H1 (cell line): ENCODE measurements around the gene RGS21.

ENCODE experiments used
- EZH2 ChIP-seq: fragments of 200-600 bp; sonication (generic); IDR thresholded peaks from 2 replicates; pipeline ENCODE4 v1.7.1; 2012; ENCODE audit warnings: low read depth, mild to moderate bottlenecking, moderate library complexity, low read length, inconsistent platforms; ENCODE audit not compliant: severe bottlenecking
- POLR2A ChIP-seq, 2 experiments: IDR thresholded peaks; 1 replicate in 1 of 2; 2 replicates in 1 of 2; pipeline ENCODE4 v1.6.1; 2011; ENCODE audit warnings: low read depth in 2 of 2, low read length in 2 of 2, mild to moderate bottlenecking in 2 of 2; ENCODE audit errors: control extremely low read depth in 1 of 2
- POLR2AphosphoS5 ChIP-seq: IDR thresholded peaks from 2 replicates; pipeline ENCODE4 v1.6.1; 2011; ENCODE audit warnings: low read depth, low read length
- RAD21 ChIP-seq, 2 experiments: IDR thresholded peaks in 1 of 2; conservative IDR thresholded peaks in 1 of 2; 2 replicates each; pipeline ENCODE4 v1.6.1; 2011; ENCODE audit warnings: low read depth in 2 of 2, low read length in 2 of 2, improper control_type of control experiment in 1 of 2, inconsistent platforms in 1 of 2, mild to moderate bottlenecking in 1 of 2, moderate library complexity in 1 of 2
- SP1 ChIP-seq: IDR thresholded peaks from 2 replicates; pipeline ENCODE4 v1.6.1; 2011; ENCODE audit warnings: low read depth, low read length
- TCF12 ChIP-seq: IDR thresholded peaks from 2 replicates; pipeline ENCODE4 v1.6.1; 2011; ENCODE audit warnings: low read depth, mild to moderate bottlenecking, low read length
- TF ChIP-seq, protein P1 (sequence below), 3 experiments: IDR thresholded peaks; 1 replicate in 2 of 3; 2 replicates in 1 of 3; pipeline versions ENCODE4 v1.5.1 to v1.6.1; 2011; ENCODE audit warnings: low read length in 3 of 3, mild to moderate bottlenecking in 3 of 3, inconsistent platforms in 2 of 3, low read depth in 1 of 3, moderate library complexity in 1 of 3; ENCODE audit not compliant: insufficient read depth in 1 of 3; ENCODE audit errors: control extremely low read depth in 1 of 3

DNA sequence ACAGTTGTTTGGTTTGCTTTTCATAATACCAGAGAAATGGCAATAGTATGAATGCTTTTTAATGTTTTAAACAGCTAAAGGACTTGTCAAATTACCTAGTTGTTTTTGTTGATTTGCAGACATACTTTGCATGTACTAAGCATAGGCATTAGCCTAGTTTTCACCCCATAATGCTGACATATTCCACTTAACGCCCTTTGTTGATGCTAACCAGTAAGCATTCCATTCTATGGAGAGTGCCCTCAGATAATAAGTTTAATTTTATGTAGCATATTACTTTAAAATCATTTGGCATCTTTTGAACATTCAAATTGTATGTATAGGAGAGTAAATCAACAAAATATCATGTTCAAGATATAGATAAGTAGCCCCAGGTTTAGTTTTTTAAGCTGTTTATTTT is 32.5 kb downstream of the RGS21 start:
- TF ChIP-seq EZH2 (no peak), POLR2A (IDR thresholded peaks at IDR 0.05; ENCODE audit: control extremely low read depth in 1 of 2, low read depth in 2 of 2, low read length in 2 of 2) (no peak), SP1 (no peak), TCF12 (no peak), RAD21 (IDR thresholded peaks at IDR 0.05 in 1 of 2, conservative IDR thresholded peaks at IDR 0.05 in 1 of 2; ENCODE audit: low read depth in 2 of 2, low read length in 2 of 2) (no peak), POLR2AphosphoS5 (no peak)
- TF ChIP-seq, protein P1, sequence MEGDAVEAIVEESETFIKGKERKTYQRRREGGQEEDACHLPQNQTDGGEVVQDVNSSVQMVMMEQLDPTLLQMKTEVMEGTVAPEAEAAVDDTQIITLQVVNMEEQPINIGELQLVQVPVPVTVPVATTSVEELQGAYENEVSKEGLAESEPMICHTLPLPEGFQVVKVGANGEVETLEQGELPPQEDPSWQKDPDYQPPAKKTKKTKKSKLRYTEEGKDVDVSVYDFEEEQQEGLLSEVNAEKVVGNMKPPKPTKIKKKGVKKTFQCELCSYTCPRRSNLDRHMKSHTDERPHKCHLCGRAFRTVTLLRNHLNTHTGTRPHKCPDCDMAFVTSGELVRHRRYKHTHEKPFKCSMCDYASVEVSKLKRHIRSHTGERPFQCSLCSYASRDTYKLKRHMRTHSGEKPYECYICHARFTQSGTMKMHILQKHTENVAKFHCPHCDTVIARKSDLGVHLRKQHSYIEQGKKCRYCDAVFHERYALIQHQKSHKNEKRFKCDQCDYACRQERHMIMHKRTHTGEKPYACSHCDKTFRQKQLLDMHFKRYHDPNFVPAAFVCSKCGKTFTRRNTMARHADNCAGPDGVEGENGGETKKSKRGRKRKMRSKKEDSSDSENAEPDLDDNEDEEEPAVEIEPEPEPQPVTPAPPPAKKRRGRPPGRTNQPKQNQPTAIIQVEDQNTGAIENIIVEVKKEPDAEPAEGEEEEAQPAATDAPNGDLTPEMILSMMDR (IDR thresholded peaks at IDR 0.05; ENCODE audit: control extremely low read depth in 1 of 3, insufficient read depth in 1 of 3, low read depth in 1 of 3, low read length in 3 of 3): no peak
